ENCODE measurements around the gene MARCHF10.

The MARCHF10 gene

GRCh38 chr17:62679866-62680377, 128.2 kb downstream of the MARCHF10 start:
- H3K79me2 ChIP-seq, result no peaks in the 10 kb centered on the region
- H3K4me3 ChIP-seq (ENCODE audit: low read depth, low read length), result no peak overlapping the region
- H3K27ac ChIP-seq, result no peak overlapping the region
- no peaks in the 10 kb centered on the region for H3K4me1 ChIP-seq
- H3K4me2 ChIP-seq (ENCODE audit: low read length), result no peak overlapping the region
- no peak for TF ChIP-seq CTCF (IDR thresholded peaks at IDR 0.05)
- no peak overlapping the region for H2AFZ ChIP-seq
- H3K27me3 ChIP-seq (ENCODE audit: control insufficient read depth, insufficient read depth, low read length), result no peaks in the 10 kb centered on the region
- no peaks in the 10 kb centered on the region for H3K9me3 ChIP-seq (ENCODE audit: control insufficient read depth, low read length)
- no peak overlapping the region for H3K9ac ChIP-seq
- no peaks in the 10 kb centered on the region for H3K36me3 ChIP-seq (ENCODE audit: control insufficient read depth, insufficient read depth, low read length)

- H3K4me1 ChIP-seq, result no peaks in the 10 kb centered on the region
- no peak overlapping the region for H3K9ac ChIP-seq
- no peak overlapping the region for H3K4me3 ChIP-seq (ENCODE audit: low read depth, low read length)
- no peaks in the 10 kb centered on the region for H3K36me3 ChIP-seq (ENCODE audit: control insufficient read depth, insufficient read depth, low read length)
- no peak overlapping the region for H3K27ac ChIP-seq
- no peaks in the 10 kb centered on the region for H3K79me2 ChIP-seq
- no peak overlapping the region for H3K4me2 ChIP-seq (ENCODE audit: low read length)
- H3K9me3 ChIP-seq (ENCODE audit: control insufficient read depth, low read length), result no peaks in the 10 kb centered on the region
- H3K27me3 ChIP-seq (ENCODE audit: control insufficient read depth, insufficient read depth, low read length), result no peaks in the 10 kb centered on the region
- H2AFZ ChIP-seq, result no peak overlapping the region
- TF ChIP-seq CTCF (IDR thresholded peaks at IDR 0.05), result no peak
Observed at GRCh38 chr17:62678214-62678919, 129.7 kb downstream of the MARCHF10 start.

GRCh38 chr17:62676952-62677596, 131.0 kb downstream of the MARCHF10 start:
- no peak for TF ChIP-seq CTCF (IDR thresholded peaks at IDR 0.05)
- H3K4me3 ChIP-seq (ENCODE audit: low read depth, low read length), result no peak overlapping the region
- H3K27ac ChIP-seq, result no peak overlapping the region
- no peaks in the 10 kb centered on the region for H3K79me2 ChIP-seq
- no peak overlapping the region for H3K4me2 ChIP-seq (ENCODE audit: low read length)
- H3K36me3 ChIP-seq (ENCODE audit: control insufficient read depth, insufficient read depth, low read length), result no peaks in the 10 kb centered on the region
- no peaks in the 10 kb centered on the region for H3K27me3 ChIP-seq (ENCODE audit: control insufficient read depth, insufficient read depth, low read length)
- peaks cover 4% of the 10 kb centered on the region for H3K4me1 ChIP-seq
- H3K9ac ChIP-seq, result no peak overlapping the region
- no peak overlapping the region for H2AFZ ChIP-seq
- H3K9me3 ChIP-seq (ENCODE audit: control insufficient read depth, low read length), result no peaks in the 10 kb centered on the region

GRCh38 chr17:62676231-62676943, 131.7 kb downstream of the MARCHF10 start:
- H3K9me3 ChIP-seq (ENCODE audit: control insufficient read depth, low read length), result no peaks in the 10 kb centered on the region
- TF ChIP-seq CTCF (IDR thresholded peaks at IDR 0.05), result no peak
- no peak overlapping the region for H3K4me2 ChIP-seq (ENCODE audit: low read length)
- no peak overlapping the region for H2AFZ ChIP-seq
- no peaks in the 10 kb centered on the region for H3K36me3 ChIP-seq (ENCODE audit: control insufficient read depth, insufficient read depth, low read length)
- no peaks in the 10 kb centered on the region for H3K79me2 ChIP-seq
- no peaks in the 10 kb centered on the region for H3K27me3 ChIP-seq (ENCODE audit: control insufficient read depth, insufficient read depth, low read length)
- H3K4me1 ChIP-seq, result peaks cover 6% of the 10 kb centered on the region
- H3K27ac ChIP-seq, result no peak overlapping the region
- no peak overlapping the region for H3K4me3 ChIP-seq (ENCODE audit: low read depth, low read length)
- no peak overlapping the region for H3K9ac ChIP-seq
